HFF-Myc (cell line): Measurements from ENCODE around the gene GMPS.

Experiments
- DNase-seq: peaks from one replicate; pipeline ENCODE4 v3.0.0-alpha.2; 2011; ENCODE audit warnings: low read depth; ENCODE audit errors: extremely low read depth
- H3K4me3 ChIP-seq: replicated peaks from 2 replicates; pipeline ENCODE4 v1.5.1; 2011; ENCODE audit warnings: low read depth, mild to moderate bottlenecking, control low read depth, low read length
- TF ChIP-seq, protein P1 (sequence below): IDR thresholded peaks from 2 replicates; pipeline ENCODE4 v1.5.1; 2012; ENCODE audit warnings: mild to moderate bottlenecking, low read depth, low read length, control low read depth; ENCODE audit errors: missing control alignments

The GMPS gene

GRCh38 chr3:155912090-155912489 is 41.6 kb downstream of the GMPS start:
- no peak for DNase-seq
- no peak overlapping the region for H3K4me3 ChIP-seq
- TF ChIP-seq, protein P1, sequence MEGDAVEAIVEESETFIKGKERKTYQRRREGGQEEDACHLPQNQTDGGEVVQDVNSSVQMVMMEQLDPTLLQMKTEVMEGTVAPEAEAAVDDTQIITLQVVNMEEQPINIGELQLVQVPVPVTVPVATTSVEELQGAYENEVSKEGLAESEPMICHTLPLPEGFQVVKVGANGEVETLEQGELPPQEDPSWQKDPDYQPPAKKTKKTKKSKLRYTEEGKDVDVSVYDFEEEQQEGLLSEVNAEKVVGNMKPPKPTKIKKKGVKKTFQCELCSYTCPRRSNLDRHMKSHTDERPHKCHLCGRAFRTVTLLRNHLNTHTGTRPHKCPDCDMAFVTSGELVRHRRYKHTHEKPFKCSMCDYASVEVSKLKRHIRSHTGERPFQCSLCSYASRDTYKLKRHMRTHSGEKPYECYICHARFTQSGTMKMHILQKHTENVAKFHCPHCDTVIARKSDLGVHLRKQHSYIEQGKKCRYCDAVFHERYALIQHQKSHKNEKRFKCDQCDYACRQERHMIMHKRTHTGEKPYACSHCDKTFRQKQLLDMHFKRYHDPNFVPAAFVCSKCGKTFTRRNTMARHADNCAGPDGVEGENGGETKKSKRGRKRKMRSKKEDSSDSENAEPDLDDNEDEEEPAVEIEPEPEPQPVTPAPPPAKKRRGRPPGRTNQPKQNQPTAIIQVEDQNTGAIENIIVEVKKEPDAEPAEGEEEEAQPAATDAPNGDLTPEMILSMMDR, result no peak

DNA sequence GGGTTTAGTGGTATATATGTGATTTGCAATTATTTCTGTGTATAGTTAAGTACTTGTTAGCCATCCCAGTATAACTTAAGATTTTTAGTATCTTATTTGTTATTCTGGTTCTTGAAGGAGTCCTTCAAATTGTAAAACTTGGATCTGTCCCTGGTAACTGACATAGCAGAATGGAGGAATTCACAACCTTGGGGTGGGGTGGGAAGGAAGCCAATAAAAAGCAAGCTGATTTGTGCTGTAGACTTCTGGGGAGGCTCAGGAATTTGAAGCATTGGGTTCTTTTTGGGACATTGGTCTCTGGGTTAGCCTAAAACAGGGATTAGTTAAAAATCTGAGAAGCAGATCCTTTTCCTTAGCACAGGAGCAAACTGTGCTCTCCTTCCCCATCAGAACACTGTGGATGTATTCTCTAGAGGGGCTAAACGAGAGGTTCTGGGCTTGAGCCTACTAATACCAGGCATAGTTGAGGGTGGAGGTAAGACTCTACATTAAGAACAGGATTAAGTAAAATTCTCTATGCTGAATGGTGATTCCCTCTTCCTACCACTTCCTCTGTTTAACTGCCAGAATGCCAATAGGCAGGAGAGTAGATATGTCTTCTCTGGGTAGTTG is 42.2 kb downstream of the GMPS start:
- H3K4me3 ChIP-seq, result no peak overlapping the region
- no peak for DNase-seq
- TF ChIP-seq, protein P1, result no peak

- no peak for DNase-seq
- H3K4me3 ChIP-seq, result no peak overlapping the region
- TF ChIP-seq, protein P1, result no peak
Measured at GRCh38 chr3:155917781-155918180, 47.3 kb downstream of the GMPS start.

DNA sequence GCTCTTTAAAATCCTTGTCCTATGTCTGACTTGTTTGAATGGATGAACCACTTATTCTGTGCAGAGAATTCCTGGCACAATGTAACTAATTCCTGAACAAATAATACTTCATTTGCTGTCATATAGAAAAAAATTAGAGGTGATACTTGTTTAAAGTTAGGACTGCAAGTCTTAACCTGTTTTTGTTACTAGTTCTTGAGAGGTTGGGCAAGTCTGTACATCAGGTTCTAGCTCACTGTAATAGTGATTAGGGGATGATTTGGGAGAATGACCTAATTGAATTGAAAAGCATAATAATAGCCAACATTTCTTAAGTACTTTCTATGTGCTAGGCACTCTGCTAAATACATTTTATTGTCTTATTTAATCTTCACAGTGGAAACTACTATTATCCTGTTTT is 49.3 kb downstream of the GMPS start:
- no peak overlapping the region for H3K4me3 ChIP-seq
- TF ChIP-seq, protein P1, result no peak
- no peak for DNase-seq

- DNase-seq, result no peak
- TF ChIP-seq, protein P1, result no peak
- no peak overlapping the region for H3K4me3 ChIP-seq
Measured at GRCh38 chr3:155921486-155921885, 51.0 kb downstream of the GMPS start.

DNA sequence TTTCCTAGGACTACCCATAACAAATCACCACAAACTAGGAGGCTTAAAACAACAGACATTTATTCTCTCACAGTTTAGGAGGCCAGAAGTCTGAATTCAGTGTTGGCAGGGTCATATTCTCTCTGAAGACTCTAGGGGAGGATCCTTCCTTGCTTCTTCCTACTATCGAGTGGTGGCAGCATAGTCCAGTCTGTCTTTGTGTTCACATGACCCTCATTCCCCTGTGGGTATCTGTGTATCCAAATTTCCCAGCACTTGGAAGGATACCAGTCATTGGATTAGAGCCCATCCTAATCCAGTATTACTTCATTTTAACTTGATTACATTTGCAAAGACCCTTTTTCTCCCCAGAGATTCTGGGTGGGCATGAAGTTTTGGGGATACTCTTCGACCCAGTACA is 63.8 kb downstream of the GMPS start:
- no peak for DNase-seq
- no peak overlapping the region for H3K4me3 ChIP-seq
- TF ChIP-seq, protein P1, result no peak

- no peak overlapping the region for H3K4me3 ChIP-seq
- no peak for DNase-seq
- TF ChIP-seq, protein P1, result no peak
Measured at GRCh38 chr3:155938409-155938808, 68.0 kb downstream of the GMPS start.
